NB4 (cell line): ENCODE data around the gene PRICKLE3.

ENCODE experiments used
- CTCF ChIP-seq: IDR thresholded peaks from one replicate; pipeline ENCODE4 v1.5.1; 2012; ENCODE audit warnings: low read depth, low read length
- MAX ChIP-seq: IDR thresholded peaks from 2 replicates; pipeline ENCODE4 v1.6.1; 2011; ENCODE audit warnings: low read depth, low read length
- MYC ChIP-seq: IDR thresholded peaks from 2 replicates; pipeline ENCODE4 v1.6.1; 2011; ENCODE audit warnings: low read depth, low read length
- POLR2A ChIP-seq: IDR thresholded peaks from 2 replicates; pipeline ENCODE4 v1.6.1; 2011; ENCODE audit warnings: mild to moderate bottlenecking; ENCODE audit not compliant: insufficient read length; ENCODE audit errors: extremely low read depth

- TF ChIP-seq CTCF (no peak), POLR2A (no peak), MYC (no peak), MAX (no peak)
Measured at GRCh38 chrX:49162620-49163019, 23.6 kb downstream of the PRICKLE3 start, which contains the start of gene MAGIX.
